B cell (primary cell): ENCODE results near the gene ZNF749. TPM values are rescaled to one million over a fixed set of nuclear protein-coding genes. Genes with fewer than 3 reads are reported as not detected.

ENCODE experiments used
- ATAC-seq: fragments of 200-7000 bp; cut with Tn5 transposase; one replicate; pipeline ENCODE4 v1.10.0; 2021; ENCODE audit warnings: low read depth, mild to moderate bottlenecking, moderate number of reproducible peaks, moderate library complexity
- CTCF ChIA-PET: fragments of 350-600 bp; sonication (Branson Sonifier 250); formaldehyde crosslinking; loops from one replicate; lab custom pipeline; 2021; ENCODE audit warnings: antibody characterized with exemption, inconsistent platforms; lab: Charles Lee
- POLR2A ChIA-PET: fragments of 350-600 bp; sonication (Branson Sonifier 250); formaldehyde crosslinking; loops from one replicate; lab custom pipeline; 2021; ENCODE audit warnings: antibody characterized with exemption; lab: Charles Lee
- DNase-seq: peaks from one replicate; pipeline ENCODE4 v3.0.0; 2013
- H2AFZ ChIP-seq: 2 replicates; pipeline ENCODE4 v1.6.1; 2012; ENCODE audit warnings: mild to moderate bottlenecking, low read depth, low read length; ENCODE audit not compliant: insufficient read depth, poor library complexity, severe bottlenecking
- H3K27ac ChIP-seq, 2 donors: 1 replicate in 1 of 2; 2 replicates in 1 of 2; pipeline ENCODE4 v1.5.1; 2012 to 2013; ENCODE audit warnings: low read length in 2 of 2, mild to moderate bottlenecking in 2 of 2, moderate library complexity in 1 of 2
- H3K27me3 ChIP-seq, 4 experiments: fragments of 200-600 bp in 1 of 4; sonication (generic) in 1 of 4; replicated peaks in 1 of 4; 1 replicate in 2 of 4; 2 replicates in 2 of 4; pipeline versions ENCODE4 v1.6.1 to v1.7.0; 2013 to 2016; ENCODE audit warnings: low read length in 3 of 4, mild to moderate bottlenecking in 2 of 4, mixed read lengths in 1 of 4, moderate library complexity in 1 of 4; ENCODE audit not compliant: insufficient read depth in 4 of 4, control insufficient read depth in 3 of 4; ENCODE audit errors: control extremely low read depth in 1 of 4
- H3K36me3 ChIP-seq, 2 experiments: replicated peaks in 1 of 2; 1 replicate in 1 of 2; 2 replicates in 1 of 2; pipeline versions ENCODE4 v1.6.1 to v1.7.1; 2013; ENCODE audit warnings: low read length in 1 of 2; ENCODE audit not compliant: insufficient read depth in 2 of 2, control insufficient read depth in 1 of 2; ENCODE audit errors: control extremely low read depth in 1 of 2, extremely low read depth in 1 of 2
- H3K4me1 ChIP-seq, 2 donors: fragments of 200-600 bp in 1 of 2; sonication (generic) in 1 of 2; 1 replicate in 1 of 2; 2 replicates in 1 of 2; pipeline versions ENCODE4 v1.5.1 to v1.6.1; 2013 to 2017; ENCODE audit warnings: low read length in 2 of 2; ENCODE audit not compliant: control insufficient read depth in 2 of 2, insufficient read depth in 2 of 2
- H3K4me2 ChIP-seq: replicated peaks from 2 replicates; pipeline ENCODE3; 2012; ENCODE audit warnings: mild to moderate bottlenecking, low read depth, low read length; ENCODE audit not compliant: poor library complexity, severe bottlenecking
- H3K4me3 ChIP-seq, 5 experiments: fragments of 200-600 bp in 1 of 5; sonication (generic) in 1 of 5; 1 replicate in 3 of 5; 2 replicates in 2 of 5; pipeline versions ENCODE4 v1.5.1 to v1.7.0; 2011 to 2016; ENCODE audit warnings: low read length in 4 of 5, mild to moderate bottlenecking in 4 of 5, low read depth in 2 of 5, control low read depth in 1 of 5, moderate library complexity in 1 of 5; ENCODE audit not compliant: insufficient read depth in 1 of 5; ENCODE audit errors: control extremely low read depth in 1 of 5, extremely low read depth in 1 of 5
- H3K79me2 ChIP-seq: fragments of 200-600 bp; sonication (generic); one replicate; pipeline ENCODE4 v1.6.0; 2016; ENCODE audit warnings: low read length; ENCODE audit not compliant: control insufficient read depth, insufficient read depth
- H3K9ac ChIP-seq: fragments of 200-600 bp; sonication (generic); 2 replicates; pipeline ENCODE4 v1.6.1; 2017; ENCODE audit warnings: mild to moderate bottlenecking, low read length, moderate library complexity
- H3K9me3 ChIP-seq, 3 donors: one replicate each; pipeline versions ENCODE4 v1.6.1 to v1.7.1; 2013; ENCODE audit warnings: low read length in 2 of 3; ENCODE audit not compliant: control insufficient read depth in 2 of 3, insufficient read depth in 1 of 3; ENCODE audit errors: control extremely low read depth in 1 of 3
- H4K20me1 ChIP-seq: 2 replicates; pipeline ENCODE4 v1.6.0; 2012; ENCODE audit warnings: mild to moderate bottlenecking, low read length; ENCODE audit not compliant: insufficient read depth, control insufficient read depth, poor library complexity, severe bottlenecking
- H3K27ac Mint-ChIP-seq: one replicate; pipeline ENCODE4 v1.8.0; 2021; ENCODE audit warnings: mixed read lengths
- H3K27me3 Mint-ChIP-seq: one replicate; pipeline ENCODE4 v1.8.0; 2021; ENCODE audit warnings: mixed read lengths
- H3K4me1 Mint-ChIP-seq: one replicate; pipeline ENCODE4 v1.8.0; 2021; ENCODE audit warnings: mixed read lengths
- H3K4me3 Mint-ChIP-seq: one replicate; pipeline ENCODE4 v1.8.0; 2021; ENCODE audit warnings: mixed read lengths
- H3K9me3 Mint-ChIP-seq: one replicate; pipeline ENCODE4 v1.8.0; 2022; ENCODE audit warnings: mixed read lengths; ENCODE audit not compliant: insufficient read depth
- CTCF ChIP-seq: fragments of 200-600 bp; IDR thresholded peaks from one replicate; pipeline ENCODE4 v1.8.0; 2022; ENCODE audit warnings: antibody characterized with exemption, mild to moderate bottlenecking
- EZH2 ChIP-seq: IDR thresholded peaks from 2 replicates; pipeline ENCODE4 v1.6.1; 2012; ENCODE audit warnings: borderline replicate concordance, low read depth, mild to moderate bottlenecking, moderate library complexity, low read length; ENCODE audit not compliant: insufficient read depth, poor library complexity, severe bottlenecking
- WGBS: methylation state at CpG from one replicate; pipeline ENCODE4 v1.1.5; 2013; ENCODE audit warnings: missing lambda C conversion rate; ENCODE audit not compliant: insufficient coverage; 5-methylcytosine and 5-hydroxymethylcytosine counted together
- intact Hi-C: fragments of 100-400 bp; cut with micrococcal nuclease; formaldehyde crosslinking; loops from one replicate; pipeline ENCODE4 v1.10.0; 2022
- polyA plus RNA-seq: library from polyadenylated mRNA; depleted of rRNA; stranded (reverse); fragments of >200 nt; gene quantifications from 2 replicates; pipeline ENCODE4 v1.2.3, GENCODE V29; 2012
- total RNA-seq, 2 donors: library from RNA; stranded (reverse); fragments of 120-200 nt in 1 of 2; gene quantifications; 1 replicate in 1 of 2; 2 replicates in 1 of 2; pipeline versions ENCODE4 v1.2.3 to v1.2.4, GENCODE V29; 2013 to 2022

Gene ZNF749
- total and polyA plus RNA-seq, 2 donors (not counting 1 experiment from before 2014, with no cell fraction given): 9.3 to 20.1 TPM

- no peak overlapping the region for H3K27ac ChIP-seq
- H3K4me3 ChIP-seq: no peak overlapping the region
- peaks cover 0 to 9% (median 0%) of the 10 kb centered on the region in 3 donors for H3K9me3 ChIP-seq
- peak; percentile 72 for TF ChIP-seq CTCF
- no peak for TF ChIP-seq EZH2
- H4K20me1 ChIP-seq: no peaks in the 10 kb centered on the region
- Mint-ChIP-seq H3K27ac (no peak overlapping the region), H3K4me1 (peaks cover 15% of the 10 kb centered on the region), H3K9me3 (no peaks in the 10 kb centered on the region), H3K4me3 (no peak overlapping the region), H3K27me3 (no peaks in the 10 kb centered on the region)
- peaks cover 6% of the 10 kb centered on the region for H3K79me2 ChIP-seq
- DNase-seq (peak; percentile 78), ATAC-seq (peak; percentile 46)
- H3K27me3 ChIP-seq: no peaks in the 10 kb centered on the region
- intact Hi-C loops: loop anchor here (1.0 kb wide), 3 partner anchors 173 to 749 kb away; no protein-coding TSS in a partner anchor
- ChIA-PET CTCF (interaction anchor here (0.8 to 1.3 kb wide), 3 partner anchors 29 to 496 kb away, joined by 3 to 6 read pairs (median 3); partner anchors contain the start of gene ZNF749), POLR2A (no interaction called here)
- H3K4me2 ChIP-seq: peak overlapping the region; percentile 10
- no peak overlapping the region for H3K9ac ChIP-seq
- WGBS: 24% methylated on average over 7 of the region's 8 CpGs
- peaks cover 6 to 10% of the 10 kb centered on the region in 2 donors for H3K4me1 ChIP-seq
- no peaks in the 10 kb centered on the region for H3K36me3 ChIP-seq
- peak overlapping the region; percentile 34 for H2AFZ ChIP-seq
Observed at GRCh38 chr19:57406516-57407123, 28.5 kb upstream of the ZNF749 start.
